SKM-1 (cell line): Measurements from ENCODE around the gene MON2.
"Not testable (repeated sequence)": the region's sequence is repeated elsewhere in the genome, so short reads cannot be mapped to it uniquely, and the experiment has no call there.

Source experiments
- DNase-seq: peaks from one replicate; lab custom pipeline; 2025; ENCODE audit not compliant: unreplicated experiment; lab: John Stamatoyannopoulos, UW

Gene MON2

DNA sequence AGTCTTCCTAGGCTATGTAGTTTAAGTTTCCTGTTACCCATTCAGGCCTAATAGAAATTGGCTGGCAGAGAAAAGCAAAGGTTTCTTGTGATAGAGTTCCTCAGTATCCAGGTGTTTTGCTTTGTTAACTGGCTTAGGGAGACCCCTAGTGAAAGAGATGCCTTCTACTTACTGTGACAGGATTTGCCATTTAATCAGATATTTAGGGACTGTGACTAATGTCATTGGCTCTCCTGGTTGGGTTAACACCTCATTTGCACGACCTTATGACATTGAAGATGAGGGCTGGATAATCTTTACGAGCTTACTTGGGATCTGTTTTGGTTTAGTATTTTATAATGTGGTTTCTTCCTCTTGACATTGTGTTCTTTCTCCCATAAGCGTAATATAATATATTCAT, 5.8 kb downstream of the MON2 start:
- DNase-seq, result no peak

DNA sequence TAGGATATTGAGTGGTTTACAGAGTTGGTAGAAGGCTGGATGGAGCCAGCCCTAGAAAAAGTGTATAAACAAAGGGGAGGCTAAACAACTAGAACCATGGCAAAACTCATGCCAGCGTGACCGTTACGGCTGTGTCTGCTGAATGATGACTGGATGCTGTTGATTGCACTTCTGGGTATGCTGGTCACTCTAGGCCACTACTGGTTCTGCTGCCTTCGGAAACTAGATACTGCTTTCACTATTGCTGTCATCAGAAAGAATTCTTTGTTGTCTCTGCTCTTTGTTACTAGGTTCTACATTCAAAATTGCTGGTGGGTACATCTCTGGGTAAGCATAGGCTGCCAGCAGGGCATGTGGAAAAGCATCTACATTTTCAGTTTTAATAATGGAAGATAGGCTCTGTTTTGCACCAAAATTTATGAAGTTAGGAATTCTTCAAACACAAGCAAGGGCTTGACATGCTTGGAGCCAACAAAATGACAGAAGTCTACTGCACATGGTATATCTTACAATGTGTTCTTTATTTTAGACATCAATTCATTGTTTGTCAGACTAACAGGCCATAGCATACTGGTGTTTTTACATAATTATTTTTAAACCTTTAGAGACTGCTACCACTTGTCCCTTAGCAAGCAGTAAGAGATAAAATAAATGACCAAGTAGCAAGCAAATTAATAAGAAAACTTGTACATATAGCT, 15.4 kb downstream of the MON2 start:
- DNase-seq, result no peak

GRCh38 chr12:62482769-62483168, 16.1 kb downstream of the MON2 start:
- no peak for DNase-seq

- no peak for DNase-seq
Measured at GRCh38 chr12:62484233-62484632, 17.6 kb downstream of the MON2 start.

DNA sequence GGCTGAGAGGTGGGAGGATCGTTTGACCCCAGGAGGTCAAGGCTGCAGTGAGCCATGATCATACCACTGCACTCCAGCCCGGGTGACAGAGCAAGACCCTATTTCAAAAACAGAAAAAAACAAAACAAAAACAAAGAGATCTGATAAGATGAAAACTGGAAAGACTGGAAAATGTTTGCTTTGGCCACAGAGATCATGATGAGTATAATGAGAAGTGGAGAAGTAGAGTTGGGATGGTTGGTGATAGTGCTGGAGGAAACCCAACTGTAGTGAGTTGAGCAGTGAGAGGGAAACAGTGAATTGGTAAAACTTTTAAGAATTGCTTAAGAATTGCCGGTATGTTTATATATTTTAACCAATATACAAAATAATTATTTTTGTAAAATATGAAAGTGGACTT, 39.2 kb downstream of the MON2 start:
- no peak for DNase-seq

DNA sequence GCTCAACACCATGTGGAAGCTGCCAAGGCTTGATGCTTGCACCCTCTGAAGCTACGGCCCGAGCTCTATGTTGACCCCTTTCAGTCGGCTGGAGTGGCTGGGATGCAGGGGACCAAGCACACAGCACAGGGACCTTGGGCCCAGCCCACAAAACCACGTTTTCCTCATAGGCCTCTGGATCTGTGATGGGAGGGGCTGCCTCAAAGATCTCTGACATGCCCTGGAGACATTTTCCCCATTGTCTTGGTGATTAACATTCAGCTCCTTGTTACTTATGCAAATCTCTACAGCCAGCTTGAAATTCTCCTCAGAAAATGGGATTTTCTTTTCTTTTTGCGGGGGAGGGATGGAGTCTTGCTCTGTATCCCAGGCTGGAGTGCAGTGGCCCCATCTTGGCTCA, 46.3 kb downstream of the MON2 start:
- DNase-seq, result no peak

DNA sequence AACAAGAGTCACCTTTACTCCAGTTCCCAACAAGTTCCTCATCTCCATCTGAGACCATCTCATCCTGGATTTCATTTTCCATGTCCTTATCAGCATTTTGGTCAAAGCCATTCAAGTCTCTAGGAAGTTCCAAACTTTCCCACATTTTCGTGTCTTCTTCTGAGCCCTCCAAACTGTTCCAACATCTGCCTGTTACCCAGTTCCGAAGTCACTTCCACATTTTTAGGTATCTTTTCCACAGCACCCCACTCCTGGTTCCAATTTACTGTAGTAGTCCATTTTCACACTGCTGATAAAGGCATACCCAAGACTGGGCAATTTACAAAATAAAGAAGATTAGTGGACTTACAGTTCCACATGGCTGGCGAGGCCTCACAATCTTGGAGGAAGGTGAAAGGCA, 47.5 kb downstream of the MON2 start:
- not testable (repeated sequence) for DNase-seq

- peak; percentile 8 for DNase-seq
Measured at GRCh38 chr12:62516927-62517326, 50.3 kb downstream of the MON2 start.

GRCh38 chr12:62517887-62518286, 51.3 kb downstream of the MON2 start:
- no peak for DNase-seq

DNA sequence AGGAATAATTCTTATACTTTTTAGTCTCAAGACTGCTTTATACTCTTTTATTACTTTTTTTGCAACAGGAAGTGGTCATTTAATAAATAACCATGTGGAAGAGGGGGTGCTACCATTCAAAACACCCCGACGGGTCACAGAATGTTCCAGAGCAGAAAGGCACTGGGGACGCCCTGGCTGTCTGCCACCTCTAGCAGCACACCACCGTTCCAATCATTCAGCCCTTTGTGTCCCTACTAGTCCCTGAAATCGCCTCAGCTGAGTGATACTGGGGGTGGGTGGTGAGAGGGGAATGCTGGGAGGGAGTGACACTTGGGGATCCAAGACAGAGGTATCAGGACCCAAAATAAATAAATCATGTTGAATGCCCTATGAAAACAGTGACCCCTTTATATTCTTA, 52.4 kb downstream of the MON2 start:
- DNase-seq, result no peak

- DNase-seq, result no peak
Measured at GRCh38 chr12:62520361-62520760, 53.7 kb downstream of the MON2 start.

- no peak for DNase-seq
Measured at GRCh38 chr12:62522984-62523383, 56.4 kb downstream of the MON2 start.

DNA sequence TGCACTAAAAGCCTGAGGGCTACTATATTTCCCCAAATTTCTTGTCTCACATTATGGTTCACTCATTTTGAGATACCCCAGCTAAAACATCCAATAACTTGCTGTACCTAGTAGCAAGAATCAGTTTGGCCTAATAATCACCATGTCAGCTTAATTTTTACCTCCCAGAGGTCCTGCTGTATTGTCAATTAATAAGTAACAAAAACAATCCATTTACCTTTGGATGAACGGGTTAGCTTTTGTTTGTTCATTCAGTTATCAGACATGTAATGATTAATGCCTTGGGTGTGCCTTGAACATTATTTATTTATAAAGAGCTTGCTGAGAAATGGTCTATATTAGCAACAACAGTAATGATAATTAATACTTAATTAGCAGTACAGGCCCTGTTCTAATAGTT, 57.0 kb downstream of the MON2 start:
- no peak for DNase-seq

- DNase-seq, result no peak
Measured at GRCh38 chr12:62525271-62525670, 58.6 kb downstream of the MON2 start.

- no peak for DNase-seq
Measured at GRCh38 chr12:62530596-62530995, 64.0 kb downstream of the MON2 start.

- no peak for DNase-seq
Measured at GRCh38 chr12:62532333-62532732, 65.7 kb downstream of the MON2 start.

GRCh38 chr12:62533087-62533754, 66.6 kb downstream of the MON2 start:
- no peak for DNase-seq

- no peak for DNase-seq
Measured at GRCh38 chr12:62533755-62534107, 67.1 kb downstream of the MON2 start.

DNA sequence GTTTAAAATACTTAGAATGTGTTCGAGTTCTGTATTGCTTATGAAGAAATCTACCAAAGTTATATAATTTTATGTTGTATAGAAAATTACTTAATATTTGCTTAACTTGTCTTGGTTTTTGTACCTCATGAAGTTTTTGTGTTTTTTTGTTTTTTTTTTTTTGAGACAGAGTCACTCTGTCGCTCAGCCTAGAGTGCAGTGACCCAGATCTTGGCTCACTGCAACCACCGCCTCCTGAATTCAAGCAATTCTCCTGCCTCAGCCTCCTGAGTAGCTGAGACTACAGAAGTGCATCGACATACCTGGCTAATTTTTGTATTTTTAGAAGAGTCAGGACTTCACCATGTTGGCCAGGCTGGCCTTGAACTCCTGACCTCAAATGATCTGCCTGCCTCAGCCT, 69.9 kb downstream of the MON2 start:
- DNase-seq, result no peak

- no peak for DNase-seq
Measured at GRCh38 chr12:62537551-62537950, 70.9 kb downstream of the MON2 start.

- no peak for DNase-seq
Measured at GRCh38 chr12:62540354-62540753, 73.7 kb downstream of the MON2 start.

- no peak for DNase-seq
Measured at GRCh38 chr12:62542814-62543213, 76.2 kb downstream of the MON2 start.

DNA sequence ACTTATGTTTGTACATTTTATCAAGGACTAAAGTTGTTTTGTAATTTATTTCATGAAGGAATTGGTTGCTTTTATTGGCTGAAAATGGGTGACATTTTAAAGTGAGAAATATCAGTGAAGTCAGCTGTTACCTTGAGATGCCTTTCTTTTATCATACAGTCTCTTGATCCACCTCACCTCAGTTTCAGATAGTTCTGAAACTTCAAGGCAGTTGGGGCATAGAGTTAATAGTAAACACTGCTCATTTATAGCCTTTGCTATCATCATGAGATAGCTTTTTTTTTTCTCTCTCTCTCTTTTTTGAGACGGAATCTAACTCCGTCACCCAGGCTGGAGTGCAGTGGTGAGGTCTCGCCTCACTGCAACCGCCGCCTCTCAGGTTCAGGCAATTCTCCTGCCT, 76.7 kb downstream of the MON2 start:
- no peak for DNase-seq
